GM12874 (cell line): ENCODE measurements around the gene ASPDH.
A peak's percentile ranks its signal among the peaks of the same experiment; 100 is the strongest.

ENCODE experiments used
- CTCF ChIP-seq: IDR thresholded peaks from 2 replicates; pipeline ENCODE4 v1.5.1; 2011; ENCODE audit warnings: low read depth, mild to moderate bottlenecking, control low read depth, low read length, moderate library complexity; ENCODE audit not compliant: insufficient read depth

The ASPDH gene

GRCh38 chr19:50482271-50482855 is 31.4 kb downstream of the ASPDH start:
- TF ChIP-seq CTCF: no peak

- no peak for TF ChIP-seq CTCF
Observed at GRCh38 chr19:50481351-50482149, 32.2 kb downstream of the ASPDH start.

- no peak for TF ChIP-seq CTCF
Observed at GRCh38 chr19:50480281-50481111, 33.2 kb downstream of the ASPDH start.

- TF ChIP-seq CTCF: no peak
Observed at GRCh38 chr19:50479761-50480251, 33.9 kb downstream of the ASPDH start.

- TF ChIP-seq CTCF: peak; percentile 21; the same call in 1 of the 2 replicates
Observed at GRCh38 chr19:50478901-50479715, 34.6 kb downstream of the ASPDH start.

GRCh38 chr19:50477751-50478515 is 35.8 kb downstream of the ASPDH start:
- TF ChIP-seq CTCF: no peak
